Tibial nerve (tissue), 4 donors: Measurements from ENCODE around the gene SETD1B. TPM values are rescaled to one million over a fixed set of nuclear protein-coding genes. Genes with fewer than 3 reads are reported as not detected.

Source experiments
- DNase-seq, 2 donors: peaks; one replicate each; pipeline ENCODE4 v3.0.0-alpha.2; 2019; ENCODE audit warnings: low spot score in 2 of 2
- H3K27ac ChIP-seq, 4 donors: fragments of 200-600 bp; sonication (generic) in 3 of 4; one replicate each; pipeline ENCODE4 v1.5.1; 2017 to 2019; ENCODE audit warnings: mild to moderate bottlenecking in 1 of 4
- H3K27me3 ChIP-seq, 2 donors: fragments of 200-600 bp; sonication (generic) in 1 of 2; one replicate each; pipeline versions ENCODE4 v1.5.1 to v1.6.0; 2017 to 2019
- H3K36me3 ChIP-seq, 3 donors: fragments of 200-600 bp; sonication (generic); one replicate each; pipeline ENCODE4 v1.5.1; 2018 to 2019
- H3K4me1 ChIP-seq, 4 donors: fragments of 200-600 bp; sonication (generic) in 3 of 4; one replicate each; pipeline ENCODE4 v1.5.1; 2017 to 2019
- H3K4me3 ChIP-seq, 4 donors: fragments of 200-600 bp; sonication (generic) in 3 of 4; one replicate each; pipeline ENCODE4 v1.5.1; 2017 to 2019; ENCODE audit warnings: mild to moderate bottlenecking in 1 of 4, moderate library complexity in 1 of 4
- H3K9me3 ChIP-seq, 4 donors: fragments of 200-600 bp; sonication (generic) in 3 of 4; one replicate each; pipeline ENCODE4 v1.5.1; 2017 to 2019
- CTCF ChIP-seq, 5 experiments: fragments of 200-600 bp in 3 of 5; fragments of 450-650 bp in 2 of 5; sonication (generic) in 3 of 5; IDR thresholded peaks; one replicate each; pipeline ENCODE4 v1.5.1; 2016 to 2019; ENCODE audit warnings: antibody characterized with exemption in 5 of 5, mild to moderate bottlenecking in 3 of 5, moderate library complexity in 2 of 5
- EP300 ChIP-seq, 2 donors: sonication (generic); formaldehyde crosslinking; IDR thresholded peaks; one replicate each; pipeline ENCODE4 v1.6.1; 2017; ENCODE audit warnings: antibody characterized with exemption in 2 of 2, mild to moderate bottlenecking in 1 of 2
- POLR2A ChIP-seq, 2 donors: fragments of 450-650 bp; IDR thresholded peaks; one replicate each; pipeline ENCODE4 v1.6.1; 2017; ENCODE audit warnings: antibody characterized with exemption in 2 of 2, mild to moderate bottlenecking in 2 of 2, moderate library complexity in 2 of 2
- WGBS, 2 donors: methylation state at CpG; one replicate each; pipeline ENCODE4 v1.1.5; 2018; 5-methylcytosine and 5-hydroxymethylcytosine counted together
- total RNA-seq, 4 donors: library from RNA; depleted of rRNA; stranded (reverse); fragments of >200 nt; gene quantifications; one replicate each; pipeline ENCODE4 v1.1.0, GENCODE V29; 2016

SETD1B gene
- total RNA-seq, 4 donors from 2014 or later = 9.4 to 18.3 (median 12.2) TPM

- Histone ChIP-seq H3K4me1 (peaks cover 0 to 45% (median 28%) of the 10 kb centered on the region in 4 donors), H3K27ac (peak overlapping the region; percentile 87 to 100 (median 97)), H3K27me3 (no peaks in the 10 kb centered on the region), H3K9me3 (no peaks in the 10 kb centered on the region), H3K4me3 (peak overlapping the region; percentile 57 to 80 (median 71)), H3K36me3 (peaks cover 0 to 38% (median 21%) of the 10 kb centered on the region in 3 donors)
- no peak for DNase-seq
- whole genome bisulfite sequencing, 2 donors = 3 to 5% methylated on average over 16 of the region's 16 CpGs
- TF ChIP-seq POLR2A (IDR thresholded peaks at IDR 0.05) = no peak
- no peak for TF ChIP-seq EP300 (IDR thresholded peaks at IDR 0.05)
- no peak for TF ChIP-seq CTCF (IDR thresholded peaks at IDR 0.05)
Measured at GRCh38 chr12:121806009-121806545, 2.3 kb downstream of the SETD1B start.

GRCh38 chr12:121806546-121807423 is 3.0 kb downstream of the SETD1B start:
- peaks cover 0 to 38% (median 21%) of the 10 kb centered on the region in 3 donors for H3K36me3 ChIP-seq
- TF ChIP-seq POLR2A (IDR thresholded peaks at IDR 0.05) (no peak), EP300 (IDR thresholded peaks at IDR 0.05) (no peak), CTCF (IDR thresholded peaks at IDR 0.05) (no peak)
- 14 to 30% methylated on average over 20 to 21 of the region's 21 CpGs for WGBS, 2 donors
- DNase-seq = no peak
- peaks cover 0 to 52% (median 35%) of the 10 kb centered on the region in 4 donors for H3K4me1 ChIP-seq
- H3K27me3 ChIP-seq = no peaks in the 10 kb centered on the region
- H3K27ac ChIP-seq = peak overlapping the region; percentile 87 to 100 (median 97)
- no peaks in the 10 kb centered on the region for H3K9me3 ChIP-seq
- peak overlapping the region; percentile 12 to 80 (median 62) for H3K4me3 ChIP-seq

- Histone ChIP-seq H3K27me3 (no peaks in the 10 kb centered on the region), H3K36me3 (peaks cover 0 to 38% (median 21%) of the 10 kb centered on the region in 3 donors), H3K4me1 (peaks cover 0 to 62% (median 44%) of the 10 kb centered on the region in 4 donors), H3K27ac (peak overlapping the region in 1 of 4 donors; percentile 8), H3K4me3 (no peak overlapping the region), H3K9me3 (no peaks in the 10 kb centered on the region)
- DNase-seq = no peak
- TF ChIP-seq POLR2A (IDR thresholded peaks at IDR 0.05) (no peak), EP300 (IDR thresholded peaks at IDR 0.05) (no peak), CTCF (IDR thresholded peaks at IDR 0.05) (no peak)
- WGBS, 2 donors = 75 to 82% methylated on average over 13 to 14 of the region's 14 CpGs
Measured at GRCh38 chr12:121807642-121808347, 4.0 kb downstream of the SETD1B start.

- TF ChIP-seq EP300 (IDR thresholded peaks at IDR 0.05) (no peak), POLR2A (IDR thresholded peaks at IDR 0.05) (no peak), CTCF (IDR thresholded peaks at IDR 0.05) (no peak)
- no peak for DNase-seq
- 87 to 92% methylated on average over 8 of the region's 8 CpGs for WGBS, 2 donors
- Histone ChIP-seq H3K27me3 (no peaks in the 10 kb centered on the region), H3K4me3 (no peak overlapping the region), H3K9me3 (no peaks in the 10 kb centered on the region), H3K4me1 (peaks cover 0 to 70% (median 51%) of the 10 kb centered on the region in 4 donors), H3K36me3 (peaks cover 0 to 45% (median 21%) of the 10 kb centered on the region in 3 donors), H3K27ac (no peak overlapping the region)
Measured at GRCh38 chr12:121808623-121809022, 4.8 kb downstream of the SETD1B start.
